Stimulated activated naive CD4-positive, alpha-beta T cell (primary cell): ENCODE measurements around the gene UBE3C.
A peak's percentile ranks its signal among the peaks of the same experiment; 100 is the strongest.

Experiments
- DNase-seq, 6 experiments: peaks; one replicate each; lab custom pipeline; 2025; lab: John Stamatoyannopoulos, UW

UBE3C gene

GRCh38 chr7:157177333-157177982 is 38.7 kb downstream of the UBE3C start:
- no peak for DNase-seq

DNA sequence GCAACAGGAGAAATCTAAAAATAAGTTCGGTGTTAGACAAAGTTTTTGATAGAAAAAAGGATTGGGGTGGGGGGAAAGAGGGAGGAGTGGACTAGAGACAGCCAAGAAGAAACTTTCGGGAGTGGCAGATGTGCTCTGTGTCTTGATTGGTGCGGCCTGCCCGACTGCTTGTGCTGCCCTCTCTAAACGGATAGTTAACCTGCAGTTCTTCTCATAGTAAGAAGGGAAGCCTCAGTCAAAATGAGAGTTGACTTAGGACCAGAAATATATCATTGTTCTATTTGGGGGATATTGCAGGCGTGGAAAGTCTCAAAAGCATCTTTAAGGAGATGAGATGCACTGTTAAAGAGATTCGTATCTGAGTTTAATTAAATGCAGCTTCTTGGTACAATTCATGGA is 39.3 kb downstream of the UBE3C start:
- no peak for DNase-seq

DNA sequence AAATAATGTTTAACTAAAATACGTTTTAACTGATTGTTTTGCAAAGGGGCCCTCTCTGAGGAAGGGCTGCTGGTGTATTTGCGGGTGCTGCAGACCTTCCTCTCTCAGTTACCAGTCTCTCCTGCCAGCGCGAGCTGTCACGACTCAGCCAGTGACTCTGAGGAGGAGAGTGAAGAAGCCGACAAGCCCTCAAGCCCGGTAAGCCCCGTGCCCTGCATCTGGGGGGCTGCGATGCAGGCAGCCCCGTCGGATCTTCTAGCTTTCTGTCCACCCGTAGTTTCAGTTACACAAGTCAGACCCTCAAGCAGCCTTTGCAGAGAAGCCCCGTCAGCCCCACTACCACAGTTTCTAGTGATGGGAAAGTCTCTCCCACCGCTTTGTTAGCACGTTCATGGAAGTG is 45.1 kb downstream of the UBE3C start:
- no peak for DNase-seq

DNA sequence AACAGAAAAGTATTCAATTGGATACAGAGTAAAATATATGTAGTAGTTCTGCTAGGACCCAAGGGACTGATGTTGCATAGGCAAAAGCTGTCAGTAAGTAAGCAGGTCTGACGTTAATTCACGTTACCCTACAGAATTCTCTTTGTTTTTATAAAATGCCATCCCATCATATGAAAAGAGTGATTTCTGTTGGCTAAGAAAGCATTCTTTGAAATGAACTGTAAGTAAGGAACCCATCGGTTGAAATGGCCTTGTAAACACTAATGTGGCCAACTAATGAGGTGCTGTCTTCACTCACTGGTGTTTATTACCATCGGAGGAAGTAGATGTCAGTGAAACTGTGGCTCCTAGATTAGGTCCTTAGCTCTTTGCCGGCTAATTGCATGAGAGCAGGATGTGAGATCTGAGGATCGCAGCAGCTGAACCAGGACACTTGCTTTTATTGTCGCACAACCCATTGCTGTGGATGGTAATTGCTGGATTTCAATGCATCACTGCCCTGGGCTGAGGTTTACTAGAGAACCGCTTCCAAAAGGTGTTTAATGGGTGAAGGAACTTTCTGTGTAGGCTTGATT is 49.5 kb downstream of the UBE3C start:
- no peak for DNase-seq

DNA sequence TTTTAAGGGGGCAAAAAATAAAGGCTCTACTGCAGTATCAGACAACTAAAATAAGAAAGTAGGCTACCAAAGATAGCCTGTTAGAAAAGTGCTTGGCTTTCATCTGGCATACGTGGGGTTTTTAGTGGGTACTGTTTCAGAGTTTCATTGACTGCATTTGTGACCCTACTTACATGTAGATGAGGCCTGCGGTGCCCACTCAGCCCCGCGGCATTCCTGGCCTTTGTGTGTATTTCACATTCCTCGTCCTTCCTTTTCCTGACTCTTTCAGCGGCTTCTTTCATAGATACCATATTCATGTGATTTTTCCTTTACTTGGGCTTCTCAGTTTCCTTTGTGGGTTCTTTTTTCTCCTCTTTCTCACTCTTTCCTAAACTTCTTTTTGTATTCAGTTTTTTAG is 50.7 kb downstream of the UBE3C start:
- DNase-seq: no peak

DNA sequence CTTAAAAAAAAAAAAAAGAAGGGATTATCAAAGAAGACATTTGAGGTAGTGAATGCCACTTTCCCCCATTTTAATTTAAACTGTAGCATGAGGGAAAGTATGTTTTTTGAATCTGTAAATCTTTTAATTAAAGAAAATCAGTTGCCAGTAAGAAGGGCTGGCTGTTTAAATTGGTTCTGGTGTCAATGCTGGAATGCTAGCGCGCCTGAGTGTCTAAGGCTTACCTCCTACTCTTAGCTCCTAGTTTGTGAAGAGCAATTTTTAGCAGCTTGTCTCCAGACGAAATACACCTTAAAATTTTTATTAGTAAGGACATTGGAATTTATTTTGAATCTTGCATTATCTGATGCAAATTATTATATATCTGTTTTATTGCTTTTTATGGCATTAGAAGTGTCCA is 54.1 kb downstream of the UBE3C start:
- DNase-seq: no peak

GRCh38 chr7:157193274-157193673 is 54.5 kb downstream of the UBE3C start:
- no peak for DNase-seq

GRCh38 chr7:157194948-157195347 is 56.2 kb downstream of the UBE3C start:
- no peak for DNase-seq

DNA sequence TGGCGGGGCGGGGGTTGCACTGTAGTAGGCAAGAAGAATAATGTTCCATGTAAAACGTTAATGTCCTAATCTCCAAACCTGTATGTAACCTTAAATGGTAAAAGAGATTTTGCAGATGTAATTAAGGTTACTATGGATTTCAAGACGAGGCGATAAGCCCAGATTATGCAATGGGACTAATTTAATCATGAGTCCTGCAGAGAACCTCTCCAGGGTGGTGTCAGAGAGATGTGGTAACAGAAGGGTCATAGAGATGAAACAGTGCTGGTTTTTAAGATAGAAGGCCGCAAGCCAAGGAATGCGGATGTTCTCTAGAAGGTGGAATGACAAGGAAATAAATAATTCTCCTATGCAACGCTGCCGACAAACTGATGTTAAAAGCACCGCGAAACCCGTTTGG is 57.1 kb downstream of the UBE3C start:
- no peak for DNase-seq

DNA sequence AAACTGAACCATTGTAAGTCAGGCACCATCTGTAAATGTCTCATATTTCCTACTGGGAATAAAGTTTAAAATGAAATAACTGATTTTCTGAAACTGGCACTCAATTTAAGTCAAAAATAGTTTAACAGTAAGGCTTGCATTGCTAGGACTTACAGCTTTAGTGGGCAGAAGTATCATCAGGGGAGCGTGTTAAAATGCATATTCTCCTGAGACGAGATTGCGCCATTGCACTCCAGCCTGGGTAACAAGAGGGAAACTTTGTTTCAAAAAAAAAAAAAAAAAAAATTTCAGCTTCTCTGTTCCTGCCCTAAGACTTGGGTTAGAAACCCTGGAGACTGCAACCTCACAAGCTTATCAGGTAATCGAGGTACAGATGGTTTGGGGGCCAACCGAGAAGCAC is 65.4 kb downstream of the UBE3C start:
- no peak for DNase-seq

DNA sequence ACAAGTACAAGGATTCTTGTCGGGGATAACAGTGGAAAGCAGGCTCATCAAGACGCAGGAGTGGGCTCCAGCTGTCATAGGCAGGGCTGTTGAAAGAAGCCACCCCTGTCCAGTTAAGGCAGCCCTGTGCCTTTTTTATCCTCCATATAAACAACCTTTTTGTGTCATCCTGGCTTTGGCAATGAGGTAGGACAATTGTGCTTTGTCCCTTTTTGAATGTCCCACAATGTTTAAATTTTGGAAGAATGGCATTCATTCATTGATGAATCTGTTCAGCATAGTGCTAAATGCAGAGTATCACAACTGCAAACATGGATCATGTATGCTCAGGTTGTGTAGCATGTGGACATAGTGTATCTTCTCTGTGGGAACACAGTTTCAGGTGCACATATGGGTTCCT is 66.7 kb downstream of the UBE3C start:
- no peak for DNase-seq

GRCh38 chr7:157208571-157209413 is 70.1 kb downstream of the UBE3C start:
- no peak for DNase-seq

- DNase-seq: no peak
Measured at GRCh38 chr7:157210682-157211081, 72.0 kb downstream of the UBE3C start.

- no peak for DNase-seq
Measured at GRCh38 chr7:157211690-157212089, 73.0 kb downstream of the UBE3C start.

DNA sequence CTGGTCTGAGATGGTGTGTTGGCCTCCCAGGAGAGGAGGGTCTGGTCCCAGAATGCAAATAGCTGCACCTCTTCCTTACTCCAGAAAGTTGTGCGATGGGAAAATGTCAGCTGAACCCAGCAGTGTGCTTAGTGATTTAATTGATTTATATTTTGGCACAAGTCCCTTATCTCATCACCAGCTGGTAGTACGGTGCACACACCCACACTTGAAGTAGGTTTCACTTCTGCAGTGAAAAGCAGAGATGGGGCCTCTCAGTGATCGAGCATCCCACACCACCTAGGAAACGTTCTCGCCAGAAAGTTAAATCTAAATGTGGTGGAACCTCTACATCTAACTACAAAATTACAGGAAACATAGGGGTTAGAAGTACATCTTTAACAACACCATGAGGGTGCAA is 80.4 kb downstream of the UBE3C start:
- DNase-seq: no peak

GRCh38 chr7:157220916-157221569 is 82.3 kb downstream of the UBE3C start:
- DNase-seq: no peak

DNA sequence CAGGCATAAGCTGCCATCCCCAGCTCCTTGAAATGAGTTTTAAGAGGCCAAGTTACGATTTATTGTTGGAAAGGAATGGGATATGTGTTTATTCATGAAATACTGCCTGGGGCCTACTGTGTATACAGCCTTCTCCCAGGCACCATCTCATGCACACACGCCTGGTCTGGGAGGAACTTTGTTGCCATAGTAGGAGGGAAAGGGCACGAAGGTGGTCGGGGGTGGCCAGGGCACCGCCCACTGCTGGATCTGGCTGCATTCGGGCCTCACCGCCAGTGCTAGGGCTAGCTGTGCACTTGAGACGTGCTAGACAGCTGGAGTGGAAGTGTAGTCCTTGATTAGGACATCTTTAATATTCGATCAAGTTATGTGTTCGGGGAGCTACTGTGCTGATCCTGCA is 84.0 kb downstream of the UBE3C start:
- DNase-seq: no peak

DNA sequence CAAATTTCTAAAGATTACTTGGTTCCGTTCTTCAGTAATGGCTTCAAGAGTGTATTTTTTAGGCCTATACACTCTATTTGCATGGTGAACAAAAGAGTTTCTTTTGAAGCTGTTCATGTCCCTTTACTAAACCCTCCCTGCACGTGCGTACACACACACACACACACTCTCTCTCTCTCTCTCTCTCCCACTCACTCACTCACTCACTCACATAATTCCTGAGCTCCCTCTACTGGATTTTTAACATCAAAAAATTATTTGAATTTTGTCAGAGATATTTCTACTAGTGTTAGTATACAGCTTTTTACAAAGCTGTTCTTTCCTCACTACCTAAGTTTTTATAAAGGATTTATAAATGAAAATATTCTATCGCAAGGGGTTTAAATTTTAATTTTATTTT is 85.9 kb downstream of the UBE3C start:
- DNase-seq: peak in 2 of 6 experiments; percentile 4 to 6

- DNase-seq: peak in 2 of 6 experiments; percentile 11 to 16
Measured at GRCh38 chr7:157228864-157229422, 90.2 kb downstream of the UBE3C start.

- no peak for DNase-seq
Measured at GRCh38 chr7:157233677-157234076, 95.0 kb downstream of the UBE3C start.

GRCh38 chr7:157234271-157234670 is 95.5 kb downstream of the UBE3C start:
- no peak for DNase-seq
